ENCODE measurements around the gene FAM193B.

The FAM193B gene

GRCh38 chr5:177594071-177594470, 39.7 kb upstream of the FAM193B start:
- TF ChIP-seq ZC3H10 (CRISPR knock-in tag; IDR thresholded peaks at IDR 0.05) (no peak), ZFP30 (CRISPR knock-in tag; IDR thresholded peaks at IDR 0.05) (no peak), CREB5 (CRISPR knock-in tag; IDR thresholded peaks at IDR 0.05; ENCODE audit: low read depth) (no peak), PATZ1 (CRISPR knock-in tag; IDR thresholded peaks at IDR 0.05; ENCODE audit: borderline replicate concordance) (no peak), ESRRG (CRISPR knock-in tag; IDR thresholded peaks at IDR 0.05) (no peak), OSR1 (CRISPR knock-in tag; IDR thresholded peaks at IDR 0.05) (no peak), GLIS3 (CRISPR knock-in tag; IDR thresholded peaks at IDR 0.05) (no peak), BACH2 (CRISPR knock-in tag; IDR thresholded peaks at IDR 0.05; ENCODE audit: borderline replicate concordance) (no peak), ARNTL (CRISPR knock-in tag; IDR thresholded peaks at IDR 0.05; ENCODE audit: borderline replicate concordance, low read depth) (no peak), ZNF8 (CRISPR knock-in tag; IDR thresholded peaks at IDR 0.05) (no peak)
- no peak for ATAC-seq

GRCh38 chr5:177593511-177593910, 39.1 kb upstream of the FAM193B start:
- no peak for TF ChIP-seq TSHZ2 (CRISPR knock-in tag; IDR thresholded peaks at IDR 0.05)

GRCh38 chr5:177592905-177593304, 38.5 kb upstream of the FAM193B start:
- no peak for ATAC-seq
- no peak for TF ChIP-seq ISL1 (CRISPR knock-in tag; IDR thresholded peaks at IDR 0.05)
- TF ChIP-seq ESRRG (CRISPR knock-in tag; IDR thresholded peaks at IDR 0.05) = no peak
- no peak for TF ChIP-seq RARB (CRISPR knock-in tag; IDR thresholded peaks at IDR 0.05)
- TF ChIP-seq CSRNP3 (CRISPR knock-in tag; IDR thresholded peaks at IDR 0.05) = no peak
- no peak for TF ChIP-seq ZNF565 (CRISPR knock-in tag; conservative IDR thresholded peaks at IDR 0.05; ENCODE audit: low read depth)
- TF ChIP-seq CREB5 (CRISPR knock-in tag; IDR thresholded peaks at IDR 0.05; ENCODE audit: low read depth) = no peak
- no peak for TF ChIP-seq TCF4 (CRISPR knock-in tag; IDR thresholded peaks at IDR 0.05; ENCODE audit: borderline replicate concordance)
- no peak for TF ChIP-seq ZC3H10 (CRISPR knock-in tag; IDR thresholded peaks at IDR 0.05)
- no peak for TF ChIP-seq ARNTL (CRISPR knock-in tag; IDR thresholded peaks at IDR 0.05; ENCODE audit: borderline replicate concordance, low read depth)
- TF ChIP-seq SNAI2 (CRISPR knock-in tag; IDR thresholded peaks at IDR 0.05) = no peak
- no peak for TF ChIP-seq POU6F1 (CRISPR knock-in tag; IDR thresholded peaks at IDR 0.05; ENCODE audit: borderline replicate concordance, low read depth)

More at GRCh38 chr5:177593511-177593910, 39.1 kb upstream of the FAM193B start:
- ATAC-seq = no peak
